ENCODE measurements around the gene DIS3L2.
"Not testable (repeated sequence)": the region's sequence is repeated elsewhere in the genome, so short reads cannot be mapped to it uniquely, and the experiment has no call there.

DIS3L2 gene

GRCh38 chr2:231929961-231930592 lies 31.4 kb upstream of the DIS3L2 start:
- DNase-seq, result peak; percentile 70

- peak; percentile 16 for DNase-seq
These were observed 30.8 kb upstream of the DIS3L2 start for GRCh38 chr2:231930593-231931281.

GRCh38 chr2:231931481-231931915 lies 30.0 kb upstream of the DIS3L2 start:
- DNase-seq, result peak; percentile 9

- DNase-seq, result no peak
These were observed 28.9 kb upstream of the DIS3L2 start for GRCh38 chr2:231932711-231932970.

GRCh38 chr2:231932985-231933915 lies 28.3 kb upstream of the DIS3L2 start:
- DNase-seq, result peak; percentile 14

- peak; percentile 18 for DNase-seq
These were observed 27.6 kb upstream of the DIS3L2 start for GRCh38 chr2:231933916-231934401.

- DNase-seq, result peak; percentile 16
These were observed 26.9 kb upstream of the DIS3L2 start for GRCh38 chr2:231934441-231935206.

GRCh38 chr2:231935207-231935524 lies 26.3 kb upstream of the DIS3L2 start:
- peak; percentile 20 for DNase-seq

GRCh38 chr2:231935815-231936214 lies 25.7 kb upstream of the DIS3L2 start:
- DNase-seq, result no peak

GRCh38 chr2:231936491-231936890 lies 25.0 kb upstream of the DIS3L2 start:
- peak; percentile 16 for DNase-seq

- no peak for DNase-seq
These were observed 24.5 kb upstream of the DIS3L2 start for GRCh38 chr2:231937057-231937456.

GRCh38 chr2:231939022-231939421 lies 22.5 kb upstream of the DIS3L2 start:
- DNase-seq, result no peak

GRCh38 chr2:231940795-231941194 lies 20.7 kb upstream of the DIS3L2 start:
- DNase-seq, result no peak

- no peak for DNase-seq
These were observed 19.8 kb upstream of the DIS3L2 start for GRCh38 chr2:231941673-231942072.

- no peak for DNase-seq
These were observed 19.3 kb upstream of the DIS3L2 start for GRCh38 chr2:231942180-231942579.

- DNase-seq, result no peak
These were observed 15.2 kb upstream of the DIS3L2 start for GRCh38 chr2:231946241-231946814.

- DNase-seq, result not testable (repeated sequence)
These were observed 14.4 kb upstream of the DIS3L2 start for GRCh38 chr2:231947112-231947511.

GRCh38 chr2:231947694-231948093 lies 13.8 kb upstream of the DIS3L2 start:
- DNase-seq, result no peak

- DNase-seq, result no peak
These were observed 10.0 kb upstream of the DIS3L2 start for GRCh38 chr2:231951452-231952035.

- no peak for DNase-seq
These were observed 5.6 kb upstream of the DIS3L2 start for GRCh38 chr2:231955758-231956472.

All from stimulated activated CD8-positive, alpha-beta memory T cell treated with anti-CD3 and anti-CD28 coated beads, Interleukin-4, amount 100 ng/mL, for 48 hours (primary cell).